Measurements from ENCODE around the gene MTMR4.

The MTMR4 gene

DNA sequence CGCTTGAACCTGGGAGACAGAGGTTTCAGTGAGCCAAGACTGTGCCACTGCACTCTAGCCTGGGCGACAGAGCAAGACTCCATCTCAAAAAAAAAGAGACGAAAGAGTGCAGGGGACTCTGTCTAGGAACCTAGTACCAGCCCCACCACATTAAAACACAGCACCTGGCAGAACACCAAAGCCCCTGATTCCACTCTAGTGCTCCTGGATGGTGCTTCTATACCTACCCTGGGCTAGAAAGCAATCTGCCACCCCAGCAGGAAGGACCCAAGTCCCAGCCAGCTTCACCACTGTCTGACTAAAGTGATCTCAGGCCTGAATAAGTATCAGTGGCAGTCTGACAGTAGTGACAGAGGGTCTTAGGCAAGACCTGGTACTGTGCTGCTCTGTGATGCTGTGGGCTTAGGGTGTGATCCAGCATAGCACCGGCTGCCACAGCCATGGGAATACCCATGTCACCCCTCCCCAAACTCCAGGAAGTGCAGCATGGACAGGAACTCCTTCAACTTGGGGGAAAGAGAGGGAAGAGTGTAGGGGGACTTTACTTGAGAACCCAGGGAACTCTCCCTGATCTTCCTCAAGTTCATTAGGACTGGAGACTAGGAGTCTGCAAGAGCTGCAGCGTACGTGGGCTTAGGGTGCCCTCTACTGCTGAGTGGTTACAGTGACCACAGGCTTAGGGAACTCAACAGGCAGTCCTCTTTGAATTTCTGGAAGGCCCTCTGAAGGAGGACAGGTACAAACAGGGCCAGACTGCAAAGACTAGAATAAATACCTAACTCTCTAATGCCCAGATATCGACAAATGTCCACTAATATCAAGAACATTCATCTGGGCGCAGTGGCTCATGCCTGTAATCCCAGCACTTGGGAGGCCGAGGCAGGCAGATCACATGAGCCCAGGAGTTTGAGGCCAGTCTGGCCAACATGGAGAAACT is 67.1 kb downstream of the MTMR4 start:
- TF ChIP-seq POLR2A (IDR thresholded peaks at IDR 0.05; ENCODE audit: low read depth, low read length), result no peak
- FAIRE-seq (peak; percentile 95), DNase-seq (ENCODE audit: insufficient read length, low spot score) (peak; percentile 54)

DNA sequence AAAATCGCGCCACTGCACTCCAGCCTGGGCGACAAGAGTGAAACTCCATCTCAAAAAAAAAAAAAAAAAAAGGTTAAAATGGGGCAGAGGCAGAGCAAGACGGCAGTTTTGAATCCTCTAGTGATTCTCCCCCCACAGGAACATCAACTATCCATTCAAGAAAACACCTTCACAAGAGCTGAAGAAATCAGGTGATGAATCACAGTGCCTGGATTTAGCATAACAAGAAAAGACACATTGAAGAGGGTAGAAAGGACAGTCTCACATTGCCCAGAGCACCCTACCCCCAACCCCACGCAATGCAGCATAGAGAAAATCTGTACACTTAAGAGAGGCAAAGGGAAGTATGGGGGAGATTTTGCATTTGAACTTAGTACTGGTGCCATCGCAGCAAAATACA is 68.4 kb downstream of the MTMR4 start:
- FAIRE-seq (no peak), DNase-seq (ENCODE audit: insufficient read length, low spot score) (no peak)
- TF ChIP-seq POLR2A (IDR thresholded peaks at IDR 0.05; ENCODE audit: low read depth, low read length), result no peak

Measured in H54 (cell line).